Measurements from ENCODE around the gene NCOA6.
A peak's percentile ranks its signal among the peaks of the same experiment; 100 is the strongest.

The NCOA6 gene

GRCh38 chr20:34703424-34704176 is 121.9 kb downstream of the NCOA6 start:
- DNase-seq = peak in 1 of 2 experiments; percentile 23

- DNase-seq = no peak
Measured at GRCh38 chr20:34703061-34703423, 122.4 kb downstream of the NCOA6 start.

GRCh38 chr20:34701405-34702085 is 123.9 kb downstream of the NCOA6 start:
- DNase-seq = no peak

- no peak for DNase-seq
Measured at GRCh38 chr20:34693414-34693813, 132.0 kb downstream of the NCOA6 start.

GRCh38 chr20:34691838-34692237 is 133.6 kb downstream of the NCOA6 start:
- DNase-seq = no peak

- no peak for DNase-seq
Measured at GRCh38 chr20:34689486-34689885, 136.0 kb downstream of the NCOA6 start.

- DNase-seq = no peak
Measured at GRCh38 chr20:34683667-34684066, 141.8 kb downstream of the NCOA6 start.

GRCh38 chr20:34680586-34681175 is 144.8 kb downstream of the NCOA6 start:
- DNase-seq = peak; percentile 93 to 95

- DNase-seq = peak; percentile 88 to 93
Measured at GRCh38 chr20:34676642-34677373, 148.6 kb downstream of the NCOA6 start, which contains the start of gene PIGU. Gene PIGU, minus strand, starts transcription at chr20:34677092. Its CDS starts 7 bp downstream, at chr20:34677085.

GRCh38 chr20:34675993-34676641 is 149.3 kb downstream of the NCOA6 start:
- DNase-seq = no peak

- no peak for DNase-seq
Measured at GRCh38 chr20:34675561-34675960, 149.9 kb downstream of the NCOA6 start.

- DNase-seq = no peak
Measured at GRCh38 chr20:34673412-34673811, 152.0 kb downstream of the NCOA6 start.

- DNase-seq = no peak
Measured at GRCh38 chr20:34669094-34669493, 156.4 kb downstream of the NCOA6 start.
